HG02943 (cell line): ENCODE results near the gene GRAMD2B.
"Not testable (repeated sequence)": the region's sequence is repeated elsewhere in the genome, so short reads cannot be mapped to it uniquely, and the experiment has no call there.

ENCODE experiments used
- ATAC-seq: cut with Tn5 transposase; IDR thresholded peaks from one replicate; pipeline ENCODE4 v1.9.1; 2021; ENCODE audit warnings: mild to moderate bottlenecking, low read depth, moderate library complexity; ENCODE audit not compliant: unreplicated experiment

The GRAMD2B gene

GRCh38 chr5:126446498-126447224 lies 23.5 kb downstream of the GRAMD2B start:
- no peak for ATAC-seq

GRCh38 chr5:126448720-126449119 lies 25.5 kb downstream of the GRAMD2B start:
- ATAC-seq = no peak

GRCh38 chr5:126449751-126450271 lies 26.6 kb downstream of the GRAMD2B start:
- peak; percentile 80 for ATAC-seq

GRCh38 chr5:126450346-126450745 lies 27.1 kb downstream of the GRAMD2B start:
- peak; percentile 68 for ATAC-seq

GRCh38 chr5:126450907-126451306 lies 27.7 kb downstream of the GRAMD2B start:
- ATAC-seq = no peak

GRCh38 chr5:126452477-126452876 lies 29.3 kb downstream of the GRAMD2B start:
- no peak for ATAC-seq

GRCh38 chr5:126454081-126454480 lies 30.9 kb downstream of the GRAMD2B start:
- ATAC-seq = no peak

GRCh38 chr5:126454535-126454934 lies 31.3 kb downstream of the GRAMD2B start:
- ATAC-seq = no peak

- no peak for ATAC-seq
These were observed 32.1 kb downstream of the GRAMD2B start for GRCh38 chr5:126455264-126455663.

- no peak for ATAC-seq
These were observed 32.5 kb downstream of the GRAMD2B start for GRCh38 chr5:126455728-126456127.

GRCh38 chr5:126456217-126456820 lies 33.1 kb downstream of the GRAMD2B start:
- ATAC-seq = no peak

GRCh38 chr5:126460459-126460858 lies 37.2 kb downstream of the GRAMD2B start:
- no peak for ATAC-seq

GRCh38 chr5:126460977-126461376 lies 37.8 kb downstream of the GRAMD2B start:
- ATAC-seq = no peak

GRCh38 chr5:126461838-126462237 lies 38.6 kb downstream of the GRAMD2B start:
- no peak for ATAC-seq

- peak; percentile 60 for ATAC-seq
These were observed 39.2 kb downstream of the GRAMD2B start for GRCh38 chr5:126462239-126463014.

- no peak for ATAC-seq
These were observed 40.8 kb downstream of the GRAMD2B start for GRCh38 chr5:126464016-126464415.

GRCh38 chr5:126464959-126465358 lies 41.8 kb downstream of the GRAMD2B start:
- ATAC-seq = no peak

- no peak for ATAC-seq
These were observed 44.9 kb downstream of the GRAMD2B start for GRCh38 chr5:126468091-126468490.

GRCh38 chr5:126469536-126470316 lies 46.5 kb downstream of the GRAMD2B start:
- ATAC-seq = no peak

- ATAC-seq = not testable (repeated sequence)
These were observed 47.3 kb downstream of the GRAMD2B start for GRCh38 chr5:126470529-126470928.
